HepG2 (cell line): ENCODE measurements around the gene PPM1H. TPM values are rescaled to one million over a fixed set of nuclear protein-coding genes. Genes with fewer than 3 reads are reported as not detected.
A peak's percentile ranks its signal among the peaks of the same experiment; 100 is the strongest.

Experiments
- AHDC1 ChIP-seq: sonication (generic); formaldehyde crosslinking; IDR thresholded peaks from 2 replicates; pipeline ENCODE4 v1.5.1; 2020; ENCODE audit warnings: mild to moderate bottlenecking, missing genetic modification reagents, borderline replicate concordance
- BORCS8-MEF2B ChIP-seq: sonication (generic); formaldehyde crosslinking; IDR thresholded peaks from 2 replicates; pipeline ENCODE4 v1.8.0; 2022; ENCODE audit warnings: mild to moderate bottlenecking, missing genetic modification reagents
- KDM5B ChIP-seq: sonication (generic); formaldehyde crosslinking; IDR thresholded peaks from 2 replicates; pipeline ENCODE4 v1.4.0; 2020; ENCODE audit warnings: missing genetic modification reagents, mild to moderate bottlenecking, borderline replicate concordance
- LCORL ChIP-seq, 2 experiments: fragments of 450-650 bp in 1 of 2; sonication (generic) in 1 of 2; formaldehyde crosslinking in 1 of 2; IDR thresholded peaks; 2 replicates each; pipeline versions ENCODE4 v1.5.0 to v1.6.1; 2017 to 2020; ENCODE audit warnings: antibody characterized with exemption in 1 of 2, missing genetic modification reagents in 1 of 2
- NFATC3 ChIP-seq: sonication (generic); formaldehyde crosslinking; IDR thresholded peaks from 2 replicates; pipeline ENCODE4 v1.5.1; 2020; ENCODE audit warnings: mild to moderate bottlenecking, missing genetic modification reagents
- PAXIP1 ChIP-seq: sonication (generic); formaldehyde crosslinking; conservative IDR thresholded peaks from 2 replicates; pipeline ENCODE4 v1.4.0; 2020; ENCODE audit warnings: mild to moderate bottlenecking, missing genetic modification reagents, moderate library complexity
- ZNF256 ChIP-seq: sonication (generic); formaldehyde crosslinking; conservative IDR thresholded peaks from 2 replicates; pipeline ENCODE4 v1.4.0; 2020; ENCODE audit warnings: missing genetic modification reagents
- ZNF263 ChIP-seq: sonication (generic); formaldehyde crosslinking; IDR thresholded peaks from 2 replicates; pipeline ENCODE4 v1.4.0; 2020; ENCODE audit warnings: missing genetic modification reagents
- ZNF274 ChIP-seq: sonication (generic); formaldehyde crosslinking; IDR thresholded peaks from 2 replicates; pipeline ENCODE4 v1.5.1; 2020; ENCODE audit warnings: mild to moderate bottlenecking, missing genetic modification reagents
- ZNF317 ChIP-seq: sonication (generic); formaldehyde crosslinking; IDR thresholded peaks from 2 replicates; pipeline ENCODE4 v1.5.0; 2020; ENCODE audit warnings: mild to moderate bottlenecking, missing genetic modification reagents
- ZNF350 ChIP-seq: sonication (generic); formaldehyde crosslinking; IDR thresholded peaks from 2 replicates; pipeline ENCODE4 v1.4.0; 2020; ENCODE audit warnings: mild to moderate bottlenecking, low read depth, missing genetic modification reagents, borderline replicate concordance
- ZNF547 ChIP-seq: sonication (generic); formaldehyde crosslinking; IDR thresholded peaks from 2 replicates; pipeline ENCODE4 v1.5.1; 2020; ENCODE audit warnings: mild to moderate bottlenecking, missing genetic modification reagents
- ZNF737 ChIP-seq: sonication (generic); formaldehyde crosslinking; IDR thresholded peaks from 2 replicates; pipeline ENCODE4 v1.5.0; 2020; ENCODE audit warnings: missing genetic modification reagents, mild to moderate bottlenecking, borderline replicate concordance
- ZNF792 ChIP-seq: IDR thresholded peaks from 2 replicates; pipeline ENCODE4 v1.6.1; 2016
- ZSCAN25 ChIP-seq: sonication (generic); formaldehyde crosslinking; IDR thresholded peaks from 2 replicates; pipeline ENCODE4 v1.8.0; 2022; ENCODE audit warnings: mild to moderate bottlenecking, missing genetic modification reagents
- polyA plus RNA-seq, 8 experiments: library from polyadenylated mRNA; depleted of rRNA in 3 of 8; stranded (reverse) in 7 of 8; unstranded in 1 of 8; fragments of >200 nt; fragmentation: Illumina TruSeq in 4 of 8; extraction: Trizol in 4 of 8; gene quantifications; 2 replicates each; pipeline versions ENCODE4 v1.2.1 to v1.2.3, GENCODE V29; 2011 to 2016; ENCODE audit warnings: low read depth in 4 of 8, missing spikeins in 1 of 8, mixed read lengths in 1 of 8; ENCODE audit not compliant: insufficient read depth in 1 of 8
- total RNA-seq, 5 experiments: library from RNA; depleted of rRNA; stranded (reverse); fragments of >200 nt; fragmentation: Illumina TruSeq; extraction: Trizol; gene quantifications; 2 replicates each; pipeline ENCODE4 v1.2.3, GENCODE V29; 2016; ENCODE audit warnings: low read depth in 1 of 5
- TF ChIP-seq, protein P1 (sequence below): sonication (generic); formaldehyde crosslinking; IDR thresholded peaks from 2 replicates; pipeline ENCODE4 v1.9.0; 2022; ENCODE audit warnings: low read depth, missing genetic modification reagents

Gene PPM1H
- total and polyA plus RNA-seq, 2 of the 13 experiments (the other 11 are each of a cell fraction or from before 2014, with no cell fraction given), result 29.1 to 38.1 TPM

DNA sequence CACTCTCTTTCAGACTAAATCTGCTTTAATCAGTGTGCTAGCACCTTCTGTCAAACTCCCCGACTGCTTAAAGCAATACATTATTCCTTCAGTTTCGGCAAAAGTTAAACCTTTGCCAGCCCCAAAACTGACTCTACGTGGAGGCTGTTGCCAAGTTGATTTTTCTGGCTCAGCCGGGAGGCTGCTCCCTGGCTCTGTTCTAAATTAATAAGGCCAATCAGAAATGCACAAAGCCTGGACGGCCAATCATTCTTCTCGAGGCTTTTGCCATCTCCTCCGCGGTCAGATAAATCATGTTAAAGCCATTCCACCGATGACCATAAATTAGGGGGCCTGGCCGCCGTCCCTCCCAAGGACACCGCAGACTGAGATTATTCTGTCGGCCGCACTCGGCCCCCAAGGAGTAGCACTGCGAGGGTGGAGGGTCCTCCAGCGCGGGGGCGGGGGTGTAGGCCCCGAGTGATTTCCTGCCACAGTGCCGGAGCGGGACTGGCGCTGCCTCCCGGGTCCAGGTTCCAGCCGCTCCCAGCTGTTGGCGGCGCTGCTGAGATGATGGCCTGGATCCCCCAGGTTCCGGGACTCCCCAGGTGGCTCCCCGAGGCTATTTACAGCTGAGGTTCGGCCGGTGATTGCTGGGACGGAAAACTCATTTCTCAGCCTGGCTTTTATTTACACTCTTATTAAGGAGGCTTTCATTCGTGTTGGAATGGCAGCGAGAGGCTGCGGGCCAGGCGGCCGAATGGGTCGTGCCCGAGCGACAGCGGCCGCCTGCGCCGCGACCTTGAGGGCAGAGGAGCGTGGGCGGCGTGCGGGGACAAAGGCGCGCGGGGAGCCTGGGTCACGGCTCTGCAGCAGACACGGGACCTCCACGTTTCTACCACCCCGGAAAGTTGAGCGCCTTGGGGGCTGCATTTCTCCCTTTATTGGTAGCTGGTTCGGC lies 303.2 kb downstream of the PPM1H start (continued):
- TF ChIP-seq AHDC1 (CRISPR knock-in tag) (no peak; the same call in 1 of the 2 replicates), PAXIP1 (peak; percentile 16; the same call in 1 of the 2 replicates), ZNF792 (CRISPR knock-in tag) (peak; percentile 9; the same call in 1 of the 2 replicates), ZNF274 (CRISPR knock-in tag) (peak; percentile 59; the same call in 1 of the 2 replicates), ZNF350 (CRISPR knock-in tag) (no peak), ZSCAN25 (no peak), ZNF263 (CRISPR knock-in tag) (peak; percentile 24; the same call in 1 of the 2 replicates), KDM5B (CRISPR knock-in tag) (peak; percentile 73; the same call in 1 of the 2 replicates), ZNF256 (CRISPR knock-in tag) (no peak), LCORL (IDR thresholded peaks at IDR 0.05) (no peak), LCORL (CRISPR knock-in tag; IDR thresholded peaks at IDR 0.05) (peak; percentile 49; the same call in 1 of the 2 replicates), NFATC3 (CRISPR knock-in tag) (0 out of 2 replicates have a peak, but pooled peaks have one; percentile 48), ZNF737 (CRISPR knock-in tag) (no peak), ZNF317 (CRISPR knock-in tag) (peak; percentile 76), ZNF547 (CRISPR knock-in tag) (peak; percentile 82), BORCS8-MEF2B (CRISPR knock-in tag) (peak; percentile 57; the same call in 1 of the 2 replicates)
- TF ChIP-seq, protein P1, sequence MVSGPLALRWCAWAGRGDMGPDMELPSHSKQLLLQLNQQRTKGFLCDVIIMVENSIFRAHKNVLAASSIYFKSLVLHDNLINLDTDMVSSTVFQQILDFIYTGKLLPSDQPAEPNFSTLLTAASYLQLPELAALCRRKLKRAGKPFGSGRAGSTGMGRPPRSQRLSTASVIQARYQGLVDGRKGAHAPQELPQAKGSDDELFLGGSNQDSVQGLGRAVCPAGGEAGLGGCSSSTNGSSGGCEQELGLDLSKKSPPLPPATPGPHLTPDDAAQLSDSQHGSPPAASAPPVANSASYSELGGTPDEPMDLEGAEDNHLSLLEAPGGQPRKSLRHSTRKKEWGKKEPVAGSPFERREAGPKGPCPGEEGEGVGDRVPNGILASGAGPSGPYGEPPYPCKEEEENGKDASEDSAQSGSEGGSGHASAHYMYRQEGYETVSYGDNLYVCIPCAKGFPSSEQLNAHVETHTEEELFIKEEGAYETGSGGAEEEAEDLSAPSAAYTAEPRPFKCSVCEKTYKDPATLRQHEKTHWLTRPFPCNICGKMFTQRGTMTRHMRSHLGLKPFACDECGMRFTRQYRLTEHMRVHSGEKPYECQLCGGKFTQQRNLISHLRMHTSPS (CRISPR knock-in tag), result no peak; the same call in 1 of the 2 replicates
